GOT3 (cell line): Measurements from ENCODE around the gene SH3GL3.

Experiments
- DNase-seq: peaks from one replicate; lab custom pipeline; 2025; ENCODE audit warnings: mixed read lengths; lab: John Stamatoyannopoulos, UW

The SH3GL3 gene

GRCh38 chr15:83462953-83463433, 15.9 kb downstream of the SH3GL3 start:
- no peak for DNase-seq

- DNase-seq = no peak
Measured at GRCh38 chr15:83470887-83471286, 23.7 kb downstream of the SH3GL3 start.

- DNase-seq = no peak
Measured at GRCh38 chr15:83471307-83471866, 24.2 kb downstream of the SH3GL3 start.

GRCh38 chr15:83472151-83472550, 25.0 kb downstream of the SH3GL3 start:
- DNase-seq = no peak

DNA sequence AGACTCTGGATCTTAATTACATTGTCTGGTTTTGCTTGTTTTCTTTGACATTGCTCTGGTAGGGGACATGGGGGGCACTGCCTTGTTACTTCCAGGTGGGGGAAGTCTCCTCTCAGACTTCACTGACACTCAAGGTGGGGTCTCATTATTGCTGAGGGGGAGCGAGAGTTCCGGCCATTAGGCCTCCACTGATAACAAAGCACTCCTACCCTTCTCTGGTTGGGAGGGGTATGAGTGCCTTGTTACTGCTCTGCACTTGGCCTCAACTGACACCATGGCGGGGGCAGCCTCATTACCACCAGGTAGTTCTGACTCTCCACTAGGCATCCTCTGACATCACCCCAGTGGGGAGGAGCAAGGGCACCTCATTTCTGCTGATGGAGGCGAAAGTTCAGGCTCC, 25.7 kb downstream of the SH3GL3 start:
- DNase-seq = no peak

DNA sequence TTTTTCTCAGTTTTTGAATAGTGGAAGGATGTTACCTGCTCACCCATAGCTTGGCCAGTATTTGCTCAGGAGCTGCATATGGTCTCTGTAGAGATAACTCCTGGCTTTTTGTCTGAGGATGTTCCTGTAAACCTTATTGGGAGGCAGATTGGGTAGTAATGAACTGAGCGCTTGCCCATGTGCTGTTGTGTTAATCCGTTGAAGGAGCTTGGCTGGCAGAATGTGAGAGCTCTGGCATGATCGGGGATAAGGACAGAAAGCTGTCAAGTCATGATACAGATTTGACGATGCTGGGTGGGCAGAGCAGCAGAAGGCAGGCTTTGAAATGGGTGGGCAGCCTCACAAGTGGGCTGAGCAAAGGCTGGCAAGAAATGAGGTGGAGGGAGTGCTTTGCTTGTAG, 27.4 kb downstream of the SH3GL3 start:
- DNase-seq = no peak

DNA sequence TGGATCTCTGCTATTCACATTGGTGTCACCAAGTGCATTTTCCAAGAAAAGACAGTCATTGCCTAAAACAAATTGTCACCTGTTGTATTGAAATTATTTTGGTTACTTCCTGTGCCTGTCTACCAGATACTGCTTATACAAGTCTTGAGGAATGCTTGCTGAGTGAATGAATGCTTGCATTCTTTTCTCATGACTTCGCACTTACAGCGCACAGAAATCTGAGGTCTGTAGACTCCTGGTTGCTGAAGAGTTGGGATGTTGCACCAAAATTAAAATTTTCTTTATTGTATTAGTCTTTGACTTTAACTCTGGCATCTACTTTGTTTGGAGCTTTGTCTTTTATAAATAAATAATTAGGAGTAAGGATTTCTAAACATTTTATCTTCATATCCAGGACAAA, 28.4 kb downstream of the SH3GL3 start:
- DNase-seq = no peak

GRCh38 chr15:83476066-83476465, 28.9 kb downstream of the SH3GL3 start:
- DNase-seq = no peak

DNA sequence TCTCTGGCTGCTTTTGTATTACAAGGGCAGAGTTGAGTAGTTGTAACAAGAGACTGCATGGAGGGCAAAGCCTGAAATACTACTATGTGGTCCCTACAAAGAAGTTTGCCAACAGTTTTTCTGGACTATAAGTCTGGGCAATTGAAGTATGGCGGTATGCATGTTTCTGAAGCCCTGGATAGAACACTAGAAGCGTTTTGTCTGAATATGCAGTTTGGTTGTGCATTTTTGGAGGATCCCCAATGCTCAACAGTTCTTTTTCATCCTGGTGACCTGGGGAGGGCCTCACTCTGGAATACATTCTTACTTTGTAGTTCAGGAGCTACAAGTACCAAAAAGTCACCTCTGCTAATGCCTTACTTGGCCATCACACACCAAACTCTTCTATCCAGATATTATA, 29.6 kb downstream of the SH3GL3 start:
- no peak for DNase-seq

DNA sequence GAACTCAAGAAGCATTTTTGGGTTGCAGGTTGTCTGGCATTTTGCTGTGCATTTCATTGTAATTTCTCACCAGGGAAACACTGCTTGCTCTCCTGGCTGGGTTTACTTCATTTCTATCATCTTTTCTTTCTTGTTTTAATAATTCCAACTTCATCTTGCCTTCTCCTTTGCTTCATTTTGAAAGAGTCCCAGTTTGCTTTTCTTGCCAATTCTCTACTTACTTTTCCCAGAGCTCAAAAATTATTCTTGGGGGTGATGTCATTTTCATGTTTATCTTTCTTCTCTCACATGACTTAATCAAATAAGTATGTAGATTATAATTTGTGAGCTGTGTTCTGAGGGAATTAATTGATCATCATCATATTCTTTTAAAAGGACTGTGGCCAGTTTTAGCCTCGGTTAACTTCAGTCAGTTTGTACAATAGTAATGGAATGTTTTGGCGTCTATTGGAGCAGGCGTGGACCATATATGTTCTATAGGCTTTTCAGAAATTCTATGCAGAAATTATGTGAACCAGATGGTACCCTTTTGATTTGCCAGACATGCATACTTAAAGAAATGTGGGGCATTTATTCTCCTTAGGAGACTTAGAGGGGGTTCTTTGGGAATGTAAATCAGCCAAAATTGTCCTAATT, 30.1 kb downstream of the SH3GL3 start:
- DNase-seq = no peak

- DNase-seq = no peak
Measured at GRCh38 chr15:83477808-83478537, 30.8 kb downstream of the SH3GL3 start.

- no peak for DNase-seq
Measured at GRCh38 chr15:83483612-83484011, 36.5 kb downstream of the SH3GL3 start.

DNA sequence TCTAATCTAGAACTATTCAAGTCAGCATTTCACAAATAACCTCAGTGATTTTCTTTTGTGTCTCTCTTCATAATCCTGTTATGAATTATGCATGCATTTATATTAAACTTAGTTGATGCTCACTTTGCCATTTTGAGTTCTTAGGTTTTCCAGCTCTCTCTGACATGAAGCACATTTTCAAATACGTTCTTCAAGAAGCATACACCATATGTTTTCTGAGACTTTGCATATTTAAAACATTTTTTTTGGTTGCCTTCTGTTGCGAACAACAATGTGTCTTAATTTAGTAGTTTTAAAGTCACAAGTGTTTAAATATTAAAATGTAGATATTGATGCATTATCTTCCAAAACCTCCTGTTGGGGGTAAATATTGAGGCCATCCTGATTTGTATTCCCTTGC, 37.5 kb downstream of the SH3GL3 start:
- DNase-seq = no peak

DNA sequence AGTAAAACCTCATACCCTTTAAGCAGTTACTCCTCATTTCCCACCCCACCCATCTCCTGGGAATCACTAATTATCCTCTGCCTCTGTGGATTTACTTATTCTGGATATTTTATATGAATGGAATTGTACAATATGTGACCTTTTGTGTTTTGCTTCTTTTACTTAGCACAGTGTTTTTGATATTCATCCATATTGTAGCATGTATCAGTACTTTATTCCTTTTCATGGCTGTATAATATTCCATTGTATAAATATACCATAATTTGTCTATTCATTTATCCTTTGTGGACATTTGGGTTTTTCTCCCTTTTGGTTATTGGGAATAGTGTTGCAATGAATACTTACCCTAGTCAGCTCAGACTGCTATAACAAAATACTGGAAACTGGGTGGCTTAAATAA, 39.2 kb downstream of the SH3GL3 start:
- no peak for DNase-seq

GRCh38 chr15:83487519-83487918, 40.4 kb downstream of the SH3GL3 start:
- no peak for DNase-seq

DNA sequence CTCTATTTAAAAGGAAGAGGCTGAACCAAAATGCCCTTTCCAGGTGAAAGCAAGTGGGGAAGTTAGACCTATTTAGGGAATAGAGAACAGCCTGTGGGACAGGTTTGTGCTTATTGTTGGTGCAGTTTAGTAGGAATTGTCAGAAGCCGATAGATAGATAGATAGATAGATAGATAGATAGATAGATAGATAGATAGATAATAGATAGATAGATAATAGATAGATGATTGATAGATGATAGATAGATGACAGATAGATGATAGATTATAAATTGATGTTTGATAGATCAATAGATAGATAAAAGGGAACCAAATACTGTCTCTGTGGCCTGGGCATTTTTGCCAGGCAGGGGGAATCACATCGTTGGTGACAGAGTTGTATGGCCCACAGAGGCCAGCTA, 42.5 kb downstream of the SH3GL3 start:
- DNase-seq = no peak

- no peak for DNase-seq
Measured at GRCh38 chr15:83491486-83491885, 44.3 kb downstream of the SH3GL3 start.

DNA sequence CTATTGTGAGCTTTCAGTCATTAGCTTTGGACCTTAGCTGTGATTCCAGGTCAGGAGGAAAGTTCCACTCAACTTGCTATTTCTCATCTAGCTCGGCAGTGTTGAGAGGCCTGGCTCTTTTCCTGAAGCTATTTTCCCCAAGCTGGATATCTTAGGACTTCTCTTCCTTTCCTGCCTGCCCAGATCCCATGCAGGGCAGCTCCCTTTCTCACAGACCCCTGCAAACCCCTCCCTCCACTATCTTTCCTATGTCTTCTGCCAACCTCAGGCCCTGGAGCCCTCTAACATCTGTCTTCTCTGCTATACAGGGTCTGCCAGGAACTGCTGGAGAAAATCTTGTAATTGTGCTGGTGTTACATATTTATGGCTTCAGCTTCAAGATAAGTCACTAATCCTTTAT, 49.6 kb downstream of the SH3GL3 start:
- DNase-seq = no peak

DNA sequence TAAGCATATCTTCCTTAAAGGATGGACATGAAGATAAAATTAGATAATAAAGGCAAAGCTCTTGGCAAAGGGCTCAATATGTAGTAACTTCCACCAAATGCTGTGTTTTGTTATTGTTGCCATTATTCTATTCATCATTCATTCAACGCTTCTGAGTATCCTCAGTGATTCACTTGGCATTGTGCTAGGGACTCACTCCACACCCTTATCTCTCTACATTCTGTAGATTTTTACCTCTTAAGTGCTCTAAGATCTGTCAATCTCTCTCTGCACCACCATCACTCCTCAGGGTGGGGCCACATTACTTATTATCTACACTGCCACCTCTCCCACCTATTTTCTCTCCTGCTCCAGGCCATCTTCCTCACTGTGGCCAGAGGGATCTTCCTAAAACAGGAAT, 51.2 kb downstream of the SH3GL3 start:
- DNase-seq = no peak

DNA sequence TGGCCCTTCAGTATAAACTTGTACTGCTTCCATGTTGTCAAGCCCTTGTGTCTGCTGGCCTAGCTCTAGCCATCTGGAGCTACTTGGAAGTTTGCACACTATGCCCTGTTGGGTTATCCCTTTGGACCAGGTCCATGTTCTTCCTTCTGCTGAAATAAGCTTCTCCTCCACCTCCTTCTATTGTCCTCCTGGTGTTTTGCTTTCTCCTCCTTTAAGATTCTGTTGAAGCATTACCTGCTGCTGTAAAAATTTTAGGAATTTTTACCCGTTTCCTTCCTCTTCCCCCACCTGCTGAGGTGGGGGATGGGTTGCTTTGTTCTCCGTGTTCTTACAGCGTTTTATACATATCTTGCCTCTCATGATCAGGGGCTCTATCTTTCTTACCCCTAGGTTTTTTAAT, 51.7 kb downstream of the SH3GL3 start:
- no peak for DNase-seq

GRCh38 chr15:83499476-83499875, 52.3 kb downstream of the SH3GL3 start:
- no peak for DNase-seq

DNA sequence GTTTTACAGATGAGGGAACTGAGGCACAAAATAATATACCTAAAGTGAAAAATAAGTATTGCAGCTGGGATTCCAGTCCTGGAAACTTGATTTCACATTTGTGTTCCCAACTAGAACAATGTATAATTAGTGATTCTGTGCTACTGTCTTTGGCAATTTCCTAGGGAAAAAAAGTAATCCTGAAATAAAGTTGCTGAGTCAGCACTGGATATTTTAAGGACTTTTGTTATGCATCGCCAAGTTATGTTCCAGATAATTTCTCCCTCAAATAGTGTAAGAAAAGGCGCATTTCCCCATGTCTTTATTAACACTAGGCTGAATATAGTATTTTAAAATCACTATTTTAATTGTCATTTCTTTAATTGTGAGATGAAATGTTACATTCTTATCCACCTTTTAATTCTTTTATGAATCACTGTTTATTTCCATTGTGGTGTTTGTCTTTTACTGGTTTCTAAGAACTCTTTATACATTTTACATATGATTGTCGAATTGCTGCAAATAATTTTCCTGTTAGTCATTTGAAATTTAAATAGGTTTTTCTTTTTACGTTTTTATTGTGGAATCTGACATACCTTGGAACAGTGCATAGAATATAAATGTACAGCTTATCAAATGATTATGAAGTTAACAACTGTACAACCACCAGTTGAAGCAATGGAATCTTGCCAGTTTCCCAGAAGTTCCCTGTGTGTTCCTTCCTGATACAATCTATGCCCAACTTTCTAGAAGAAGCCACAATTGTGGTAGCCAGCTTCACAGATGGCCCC, 56.6 kb downstream of the SH3GL3 start:
- DNase-seq = no peak

GRCh38 chr15:83504365-83504764, 57.2 kb downstream of the SH3GL3 start:
- DNase-seq = no peak
